Stomach smooth muscle (tissue), 2 donors: Measurements from ENCODE around the gene RBM33.

ENCODE experiments used
- H3K27ac ChIP-seq: one replicate; pipeline ENCODE4 v1.7.0; 2013; ENCODE audit warnings: mild to moderate bottlenecking, low read length, inconsistent platforms
- H3K27me3 ChIP-seq, 2 donors: one replicate each; pipeline ENCODE4 v1.7.0; 2013; ENCODE audit warnings: low read length in 2 of 2; ENCODE audit not compliant: insufficient read depth in 2 of 2, control insufficient read depth in 1 of 2
- H3K36me3 ChIP-seq, 2 donors: one replicate each; pipeline ENCODE4 v1.7.0; 2013; ENCODE audit warnings: low read length in 2 of 2; ENCODE audit not compliant: control insufficient read depth in 2 of 2, insufficient read depth in 2 of 2
- H3K4me1 ChIP-seq: one replicate; pipeline ENCODE4 v1.7.0; 2013; ENCODE audit warnings: low read length; ENCODE audit not compliant: control insufficient read depth, insufficient read depth
- H3K4me3 ChIP-seq, 2 donors: one replicate each; pipeline ENCODE4 v1.7.0; 2013; ENCODE audit warnings: low read length in 2 of 2
- H3K9ac ChIP-seq, 2 donors: one replicate each; pipeline ENCODE4 v1.7.0; 2013; ENCODE audit warnings: low read length in 2 of 2, mild to moderate bottlenecking in 1 of 2
- H3K9me3 ChIP-seq, 2 donors: one replicate each; pipeline ENCODE4 v1.7.0; 2013; ENCODE audit warnings: low read length in 2 of 2; ENCODE audit not compliant: control insufficient read depth in 2 of 2
- donor health status: healthy.
- donor health status: Pancreatic carcinoma.

RBM33 gene

GRCh38 chr7:155793720-155794119, 149.3 kb downstream of the RBM33 start:
- Histone ChIP-seq H3K27ac (no peak overlapping the region), H3K4me1 (peaks cover 3% of the 10 kb centered on the region), H3K27me3 (peaks cover 20 to 22% of the 10 kb centered on the region in 2 donors), H3K9me3 (no peaks in the 10 kb centered on the region), H3K9ac (no peak overlapping the region), H3K36me3 (no peaks in the 10 kb centered on the region), H3K4me3 (no peak overlapping the region)

GRCh38 chr7:155794196-155794595, 149.7 kb downstream of the RBM33 start:
- Histone ChIP-seq H3K27me3 (peaks cover 19 to 21% of the 10 kb centered on the region in 2 donors), H3K4me3 (no peak overlapping the region), H3K27ac (no peak overlapping the region), H3K9ac (no peak overlapping the region), H3K9me3 (no peaks in the 10 kb centered on the region), H3K4me1 (peaks cover 3% of the 10 kb centered on the region), H3K36me3 (no peaks in the 10 kb centered on the region)

- no peak overlapping the region for H3K27ac ChIP-seq
- H3K9ac ChIP-seq = no peak overlapping the region
- H3K4me3 ChIP-seq = no peak overlapping the region
- no peaks in the 10 kb centered on the region for H3K9me3 ChIP-seq
- peaks cover 29 to 30% of the 10 kb centered on the region in 2 donors for H3K27me3 ChIP-seq
- H3K4me1 ChIP-seq = peaks cover 3% of the 10 kb centered on the region
- H3K36me3 ChIP-seq = no peaks in the 10 kb centered on the region
Observed at GRCh38 chr7:155795401-155795800, 150.9 kb downstream of the RBM33 start.

- H3K4me3 ChIP-seq = no peak overlapping the region
- H3K36me3 ChIP-seq = no peaks in the 10 kb centered on the region
- H3K27me3 ChIP-seq = peaks cover 27 to 36% of the 10 kb centered on the region in 2 donors
- no peak overlapping the region for H3K27ac ChIP-seq
- no peak overlapping the region for H3K9ac ChIP-seq
- H3K4me1 ChIP-seq = peaks cover 3% of the 10 kb centered on the region
- no peaks in the 10 kb centered on the region for H3K9me3 ChIP-seq
Observed at GRCh38 chr7:155795951-155796350, 151.5 kb downstream of the RBM33 start.

GRCh38 chr7:155796381-155797261, 152.2 kb downstream of the RBM33 start:
- H3K4me1 ChIP-seq = peaks cover 3% of the 10 kb centered on the region
- H3K9ac ChIP-seq = no peak overlapping the region
- no peak overlapping the region for H3K4me3 ChIP-seq
- H3K9me3 ChIP-seq = no peaks in the 10 kb centered on the region
- no peak overlapping the region for H3K27ac ChIP-seq
- no peaks in the 10 kb centered on the region for H3K36me3 ChIP-seq
- H3K27me3 ChIP-seq = peaks cover 33 to 39% of the 10 kb centered on the region in 2 donors

DNA sequence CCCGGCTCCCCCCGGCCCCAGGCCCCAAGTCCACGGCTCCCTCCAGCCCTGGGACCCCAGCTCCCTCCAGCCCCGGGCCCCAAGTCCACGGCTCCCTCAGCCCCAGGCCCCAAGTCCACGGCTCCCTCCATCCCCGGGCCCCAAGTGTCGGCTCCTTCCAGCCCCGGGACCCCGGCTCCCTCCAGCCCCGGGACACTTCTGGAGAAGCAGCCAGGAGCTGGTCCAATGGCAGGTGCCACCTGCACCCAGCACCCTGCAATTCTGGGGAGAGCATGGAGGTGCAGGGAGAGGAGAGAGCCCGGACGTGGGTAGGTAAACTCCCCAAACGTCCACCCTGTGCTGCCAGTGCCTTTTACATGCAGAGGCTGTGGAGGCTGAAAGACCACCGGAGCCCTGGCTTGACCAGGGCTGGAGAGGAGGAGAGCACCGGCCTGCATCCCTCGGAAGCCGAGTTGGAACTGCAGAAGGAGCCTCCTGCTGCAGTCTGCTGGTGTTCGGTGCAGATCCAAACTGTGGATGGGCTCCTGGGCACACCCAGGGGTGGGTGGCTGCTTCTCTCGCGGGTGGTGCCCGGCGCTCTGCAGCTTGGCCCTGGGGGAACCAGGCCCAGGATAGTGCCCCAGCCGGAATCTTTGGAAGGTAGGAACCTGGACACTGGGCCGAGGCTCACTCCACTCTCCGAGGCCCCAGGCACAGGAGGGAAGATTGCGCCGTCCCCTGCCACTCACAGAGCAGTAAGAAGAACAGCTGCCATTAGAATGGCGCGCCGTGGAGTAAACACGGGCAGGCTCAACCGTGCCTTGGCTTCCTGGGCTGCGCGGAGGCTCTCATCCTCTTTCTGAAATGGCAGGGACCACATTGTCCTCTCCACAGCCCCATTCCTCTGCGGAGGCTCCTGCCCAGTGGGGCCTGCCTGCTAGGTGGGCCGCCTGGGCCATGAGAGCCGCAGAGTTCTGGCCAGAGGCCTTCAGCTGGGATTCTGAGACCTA, 153.1 kb downstream of the RBM33 start:
- Histone ChIP-seq H3K4me3 (no peak overlapping the region), H3K27me3 (peaks cover 33 to 39% of the 10 kb centered on the region in 2 donors), H3K9me3 (no peaks in the 10 kb centered on the region), H3K36me3 (no peaks in the 10 kb centered on the region), H3K27ac (no peak overlapping the region), H3K4me1 (peaks cover 3% of the 10 kb centered on the region), H3K9ac (no peak overlapping the region)

- peaks cover 37 to 48% of the 10 kb centered on the region in 2 donors for H3K27me3 ChIP-seq
- H3K4me3 ChIP-seq = no peak overlapping the region
- H3K27ac ChIP-seq = no peak overlapping the region
- H3K36me3 ChIP-seq = no peaks in the 10 kb centered on the region
- H3K9ac ChIP-seq = no peak overlapping the region
- H3K9me3 ChIP-seq = no peaks in the 10 kb centered on the region
- H3K4me1 ChIP-seq = peaks cover 13% of the 10 kb centered on the region
Observed at GRCh38 chr7:155798673-155799439, 154.4 kb downstream of the RBM33 start.

- no peak overlapping the region for H3K9ac ChIP-seq
- no peaks in the 10 kb centered on the region for H3K9me3 ChIP-seq
- H3K27ac ChIP-seq = no peak overlapping the region
- no peak overlapping the region for H3K4me3 ChIP-seq
- H3K36me3 ChIP-seq = no peaks in the 10 kb centered on the region
- peaks cover 14% of the 10 kb centered on the region for H3K4me1 ChIP-seq
- peaks cover 37 to 55% of the 10 kb centered on the region in 2 donors for H3K27me3 ChIP-seq
Observed at GRCh38 chr7:155799514-155799913, 155.1 kb downstream of the RBM33 start.

DNA sequence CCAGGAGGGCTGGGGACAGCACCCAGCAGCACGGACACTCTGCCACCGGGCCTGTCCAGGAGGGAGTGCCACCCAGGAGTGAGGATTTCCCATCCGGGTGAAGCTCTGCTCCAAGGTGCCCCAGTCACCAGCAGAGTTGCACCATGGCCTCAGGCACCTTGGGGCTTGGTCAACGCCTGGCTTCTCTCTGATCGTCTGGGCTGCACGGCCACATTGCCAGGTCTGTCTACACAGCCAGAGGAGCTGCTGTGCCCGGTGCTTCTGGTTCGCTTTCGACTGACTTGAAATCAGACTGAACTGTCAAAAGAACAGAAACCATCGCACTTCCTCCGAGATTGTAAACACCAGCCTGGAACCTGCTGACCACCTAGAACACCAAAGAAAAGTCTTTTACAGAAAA, 155.8 kb downstream of the RBM33 start:
- no peak overlapping the region for H3K4me3 ChIP-seq
- peaks cover 21% of the 10 kb centered on the region for H3K4me1 ChIP-seq
- H3K27ac ChIP-seq = no peak overlapping the region
- H3K9ac ChIP-seq = no peak overlapping the region
- H3K9me3 ChIP-seq = no peaks in the 10 kb centered on the region
- H3K27me3 ChIP-seq = peaks cover 38 to 62% of the 10 kb centered on the region in 2 donors
- no peaks in the 10 kb centered on the region for H3K36me3 ChIP-seq

DNA sequence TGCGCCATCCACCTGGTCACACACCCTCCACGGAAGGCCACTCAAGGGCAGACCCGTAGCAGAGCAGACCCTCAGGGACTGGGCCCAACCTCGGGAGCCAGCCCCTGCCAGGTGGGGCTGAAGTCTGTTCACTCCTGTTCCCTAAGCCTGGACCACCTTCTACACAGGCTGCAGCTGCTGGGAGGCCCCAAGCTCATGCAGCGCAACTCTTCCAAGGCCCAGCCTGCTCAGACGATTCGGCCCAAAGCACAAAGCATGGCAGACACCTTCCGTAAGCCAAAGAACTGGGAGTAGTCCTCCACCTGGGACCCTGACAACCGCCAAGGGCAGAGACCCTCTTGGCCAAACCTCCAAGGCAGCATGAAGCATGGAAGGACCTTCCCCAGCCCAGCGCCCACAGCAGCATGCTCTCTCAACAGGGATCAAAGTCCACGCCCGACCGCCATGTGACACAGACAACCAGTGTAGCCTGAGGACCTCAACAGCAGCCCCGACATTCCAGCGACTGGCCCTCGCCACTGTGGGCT, 156.3 kb downstream of the RBM33 start:
- Histone ChIP-seq H3K4me3 (no peak overlapping the region), H3K36me3 (no peaks in the 10 kb centered on the region), H3K9ac (no peak overlapping the region), H3K27ac (no peak overlapping the region), H3K4me1 (peaks cover 26% of the 10 kb centered on the region), H3K27me3 (peaks cover 37 to 64% of the 10 kb centered on the region in 2 donors), H3K9me3 (no peaks in the 10 kb centered on the region)
